ENCODE results near the gene MALT1.

DNA sequence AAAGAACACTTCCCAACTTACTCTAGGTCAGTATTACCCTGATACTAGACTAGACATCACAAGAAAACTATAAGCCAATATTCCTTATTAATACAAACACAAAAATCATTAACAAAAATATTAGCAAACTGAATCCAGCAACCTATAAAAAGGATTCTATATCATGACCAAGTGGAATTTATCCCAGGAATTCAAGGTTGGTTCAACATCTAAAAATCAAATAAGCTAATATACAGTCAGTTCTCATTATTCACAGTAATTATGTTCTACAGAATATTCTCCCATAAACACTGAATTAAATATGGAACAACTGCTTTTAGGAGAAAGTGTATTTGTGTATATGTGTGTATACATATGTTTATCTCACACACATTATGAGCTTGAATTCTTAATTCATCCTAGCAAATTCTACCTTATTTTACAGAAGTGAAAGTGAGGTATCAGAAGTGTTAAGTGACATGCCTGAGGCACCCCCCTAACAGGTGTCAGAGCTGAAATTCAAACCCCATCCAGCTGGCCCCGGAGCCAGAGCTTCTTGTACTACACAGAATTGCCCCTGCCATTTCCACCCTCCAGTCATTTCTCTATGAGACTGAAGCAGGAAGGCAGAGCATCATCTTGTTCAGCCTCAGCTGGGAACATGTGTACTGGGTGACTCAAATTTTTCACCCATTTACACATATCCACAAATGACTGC, 77.8 kb downstream of the MALT1 start:
- TF ChIP-seq MBD2 (IDR thresholded peaks at IDR 0.05; ENCODE audit: borderline replicate concordance, low read depth) (no peak), CTCF (IDR thresholded peaks at IDR 0.05 in 2 of 3, conservative IDR thresholded peaks at IDR 0.05 in 1 of 3; ENCODE audit: insufficient read depth in 2 of 3, low read depth in 1 of 3, low read length in 3 of 3) (no peak), NR2F6 (CRISPR knock-in tag; IDR thresholded peaks at IDR 0.05) (no peak), MAFG (tag; conservative IDR thresholded peaks at IDR 0.05) (no peak), RFX5 (IDR thresholded peaks at IDR 0.05; ENCODE audit: low read depth, low read length) (no peak)
- TF ChIP-seq, protein P1, sequence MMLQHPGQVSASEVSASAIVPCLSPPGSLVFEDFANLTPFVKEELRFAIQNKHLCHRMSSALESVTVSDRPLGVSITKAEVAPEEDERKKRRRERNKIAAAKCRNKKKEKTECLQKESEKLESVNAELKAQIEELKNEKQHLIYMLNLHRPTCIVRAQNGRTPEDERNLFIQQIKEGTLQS (IDR thresholded peaks at IDR 0.05), result no peak
- TF ChIP-seq, protein P1 (CRISPR knock-in tag; conservative IDR thresholded peaks at IDR 0.05), result no peak

Data from K562 (cell line).